Measurements from ENCODE around the gene STEAP1B. TPM values are rescaled to one million over a fixed set of nuclear protein-coding genes. Genes with fewer than 3 reads are reported as not detected.
"Not testable (repeated sequence)": the region's sequence is repeated elsewhere in the genome, so short reads cannot be mapped to it uniquely, and the experiment has no call there.

STEAP1B gene
- total RNA-seq, 5 donors from 2014 or later (not counting 1 experiment from before 2014, with no cell fraction given) = 0.28 to 0.44 (median 0.31) TPM; not detected in 1

- H3K27me3 Mint-ChIP-seq = peaks cover 3 to 4% of the 10 kb centered on the region in 2 donors
- no peak for DNase-seq
- no peak for ATAC-seq (replicated peaks in 1 of 4)
- ChIA-PET POLR2A (no interaction called here), CTCF (no interaction called here)
- peaks cover 0 to 6% of the 10 kb centered on the region in 2 experiments for H3K27me3 ChIP-seq (replicated peaks in 1 of 2; ENCODE audit: control insufficient read depth in 2 of 2, extremely low read depth in 1 of 2, insufficient read depth in 2 of 2, low read length in 1 of 2)
- H3K9me3 ChIP-seq = no peaks in the 10 kb centered on the region
- peaks cover 9 to 13% (median 11%) of the 10 kb centered on the region in 3 donors for H3K4me1 Mint-ChIP-seq
- H3K4me3 Mint-ChIP-seq = no peak overlapping the region
- WGBS (ENCODE audit: insufficient coverage) = 69% methylated on average over 6 of the region's 8 CpGs
- no peak overlapping the region for H3K27ac Mint-ChIP-seq
- no peak overlapping the region for H3K27ac ChIP-seq (ENCODE audit: low read length)
- H3K9me3 Mint-ChIP-seq = no peaks in the 10 kb centered on the region
- H3K4me1 ChIP-seq (ENCODE audit: control insufficient read depth in 1 of 2, extremely low read depth in 1 of 2, insufficient read depth in 2 of 2, low read length in 2 of 2) = peaks cover 2 to 5% of the 10 kb centered on the region in 2 experiments
- no peaks in the 10 kb centered on the region for H3K36me3 Mint-ChIP-seq
- H3K4me3 ChIP-seq (ENCODE audit: control insufficient read depth in 1 of 2, extremely low read depth in 1 of 2, low read length in 1 of 2) = no peak overlapping the region
- no peaks in the 10 kb centered on the region for H3K36me3 ChIP-seq (ENCODE audit: control insufficient read depth in 2 of 2, extremely low read depth in 1 of 2, insufficient read depth in 1 of 2, low read length in 1 of 2)
Measured at GRCh38 chr7:22442187-22442881, 57.7 kb downstream of the STEAP1B start.

DNA sequence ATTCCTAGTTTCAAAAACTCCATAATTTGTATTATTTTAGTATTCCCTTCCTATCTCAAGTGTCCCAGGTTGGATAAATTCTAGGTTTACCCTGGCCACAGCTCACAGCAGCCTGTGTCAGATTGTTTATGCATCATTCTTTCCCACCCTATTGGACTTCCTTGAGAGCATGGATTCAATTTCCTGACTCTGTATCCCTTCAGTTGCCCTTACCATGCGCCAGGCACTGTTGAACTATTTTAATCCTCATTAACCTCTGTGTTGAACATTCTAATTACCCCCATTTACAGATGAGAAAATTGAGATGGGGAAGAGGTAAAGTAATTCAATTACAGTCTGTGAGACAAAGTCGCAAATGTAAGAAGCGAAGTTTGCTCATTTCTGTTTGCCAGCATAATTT lies 58.8 kb downstream of the STEAP1B start:
- Mint-ChIP-seq H3K27ac (no peak overlapping the region), H3K4me1 (peaks cover 9 to 13% (median 11%) of the 10 kb centered on the region in 3 donors), H3K9me3 (no peaks in the 10 kb centered on the region), H3K36me3 (no peaks in the 10 kb centered on the region), H3K27me3 (peaks cover 4 to 5% of the 10 kb centered on the region in 2 donors), H3K4me3 (no peak overlapping the region)
- Histone ChIP-seq H3K36me3 (ENCODE audit: control insufficient read depth in 2 of 2, extremely low read depth in 1 of 2, insufficient read depth in 1 of 2, low read length in 1 of 2) (no peaks in the 10 kb centered on the region), H3K4me3 (ENCODE audit: control insufficient read depth in 1 of 2, extremely low read depth in 1 of 2, low read length in 1 of 2) (no peak overlapping the region), H3K27me3 (replicated peaks in 1 of 2; ENCODE audit: control insufficient read depth in 2 of 2, extremely low read depth in 1 of 2, insufficient read depth in 2 of 2, low read length in 1 of 2) (peaks cover 0 to 6% of the 10 kb centered on the region in 2 experiments), H3K4me1 (ENCODE audit: control insufficient read depth in 1 of 2, extremely low read depth in 1 of 2, insufficient read depth in 2 of 2, low read length in 2 of 2) (peaks cover 2 to 5% of the 10 kb centered on the region in 2 experiments), H3K27ac (ENCODE audit: low read length) (no peak overlapping the region), H3K9me3 (no peaks in the 10 kb centered on the region)
- DNase-seq (no peak), ATAC-seq (replicated peaks in 1 of 4) (no peak)
- 90% methylated on average over 2 of the region's 3 CpGs for WGBS (ENCODE audit: insufficient coverage)
- ChIA-PET POLR2A (no interaction called here), CTCF (no interaction called here)

GRCh38 chr7:22438994-22439393 lies 61.0 kb downstream of the STEAP1B start:
- no peak overlapping the region for H3K4me3 ChIP-seq (ENCODE audit: control insufficient read depth in 1 of 2, extremely low read depth in 1 of 2, low read length in 1 of 2)
- WGBS (ENCODE audit: insufficient coverage) = 53% methylated on average over 3 of the region's 3 CpGs
- H3K27ac ChIP-seq (ENCODE audit: low read length) = no peak overlapping the region
- H3K4me1 ChIP-seq (ENCODE audit: control insufficient read depth in 1 of 2, extremely low read depth in 1 of 2, insufficient read depth in 2 of 2, low read length in 2 of 2) = no peaks in the 10 kb centered on the region
- Mint-ChIP-seq H3K27me3 (peaks cover 4 to 5% of the 10 kb centered on the region in 2 donors), H3K9me3 (no peaks in the 10 kb centered on the region), H3K4me1 (peaks cover 0 to 3% (median 0%) of the 10 kb centered on the region in 3 donors), H3K36me3 (no peaks in the 10 kb centered on the region), H3K4me3 (no peak overlapping the region), H3K27ac (no peak overlapping the region)
- H3K27me3 ChIP-seq (replicated peaks in 1 of 2; ENCODE audit: control insufficient read depth in 2 of 2, extremely low read depth in 1 of 2, insufficient read depth in 2 of 2, low read length in 1 of 2) = peaks cover 0 to 6% of the 10 kb centered on the region in 2 experiments
- ATAC-seq (replicated peaks in 1 of 4) (no peak), DNase-seq (no peak)
- H3K36me3 ChIP-seq (ENCODE audit: control insufficient read depth in 2 of 2, extremely low read depth in 1 of 2, insufficient read depth in 1 of 2, low read length in 1 of 2) = no peaks in the 10 kb centered on the region
- ChIA-PET CTCF (no interaction called here), POLR2A (no interaction called here)
- H3K9me3 ChIP-seq = no peaks in the 10 kb centered on the region

DNA sequence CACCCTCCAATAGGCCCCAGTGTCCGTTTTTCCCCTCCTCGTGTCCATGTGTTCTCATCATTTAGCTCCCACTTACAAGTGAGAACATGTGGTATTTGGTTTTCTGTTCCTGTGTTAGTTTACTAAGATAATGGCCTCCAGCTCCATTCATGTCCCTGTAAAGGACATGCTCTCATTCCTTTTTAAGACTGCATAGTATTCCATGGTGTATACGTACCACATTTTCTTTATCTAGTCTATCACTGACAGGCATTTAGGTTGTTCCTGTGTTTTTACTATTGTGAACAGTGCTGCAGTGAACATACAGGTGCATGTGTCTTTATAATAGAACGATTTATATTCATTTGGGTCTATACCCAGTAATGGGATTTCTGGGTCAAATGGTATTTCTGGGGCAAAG lies 63.4 kb downstream of the STEAP1B start:
- H3K4me3 Mint-ChIP-seq; H3K4me1 Mint-ChIP-seq; H3K36me3 ChIP-seq (ENCODE audit: control insufficient read depth in 2 of 2, extremely low read depth in 1 of 2, insufficient read depth in 1 of 2, low read length in 1 of 2); H3K27me3 ChIP-seq (replicated peaks in 1 of 2; ENCODE audit: control insufficient read depth in 2 of 2, extremely low read depth in 1 of 2, insufficient read depth in 2 of 2, low read length in 1 of 2); POLR2A ChIA-PET; DNase-seq; H3K27me3 Mint-ChIP-seq; H3K9me3 ChIP-seq; H3K9me3 Mint-ChIP-seq; H3K4me3 ChIP-seq (ENCODE audit: control insufficient read depth in 1 of 2, extremely low read depth in 1 of 2, low read length in 1 of 2); ATAC-seq (replicated peaks in 1 of 4); CTCF ChIA-PET; H3K27ac ChIP-seq (ENCODE audit: low read length); H3K27ac Mint-ChIP-seq; H3K36me3 Mint-ChIP-seq; H3K4me1 ChIP-seq (ENCODE audit: control insufficient read depth in 1 of 2, extremely low read depth in 1 of 2, insufficient read depth in 2 of 2, low read length in 2 of 2): not testable (repeated sequence)
- 57% methylated on average over 1 of the region's 4 CpGs for WGBS (ENCODE audit: insufficient coverage)

DNA sequence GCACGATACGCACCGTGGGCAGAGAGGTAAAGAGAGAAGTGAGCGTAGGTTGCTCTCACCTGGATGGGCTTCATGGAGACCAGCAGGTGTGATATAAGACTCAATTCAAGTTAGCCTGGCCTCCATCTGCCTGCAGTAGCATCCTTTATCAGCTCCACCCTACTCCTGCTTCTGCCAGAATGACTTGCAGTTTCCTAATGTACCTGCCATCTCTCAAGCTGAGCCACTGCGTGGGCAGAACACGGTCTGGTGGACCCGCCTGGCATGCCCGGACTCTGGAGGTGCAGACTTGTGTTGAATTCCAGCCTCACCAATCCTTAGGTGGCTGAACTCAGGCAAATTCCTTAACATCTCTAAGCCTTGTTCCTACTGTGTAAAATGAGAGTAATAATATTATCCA lies 64.3 kb downstream of the STEAP1B start:
- Histone ChIP-seq H3K27ac (ENCODE audit: low read length) (no peak overlapping the region), H3K9me3 (no peaks in the 10 kb centered on the region), H3K4me1 (ENCODE audit: control insufficient read depth in 1 of 2, extremely low read depth in 1 of 2, insufficient read depth in 2 of 2, low read length in 2 of 2) (no peaks in the 10 kb centered on the region), H3K36me3 (ENCODE audit: control insufficient read depth in 2 of 2, extremely low read depth in 1 of 2, insufficient read depth in 1 of 2, low read length in 1 of 2) (no peaks in the 10 kb centered on the region), H3K4me3 (ENCODE audit: control insufficient read depth in 1 of 2, extremely low read depth in 1 of 2, low read length in 1 of 2) (no peak overlapping the region), H3K27me3 (replicated peaks in 1 of 2; ENCODE audit: control insufficient read depth in 2 of 2, extremely low read depth in 1 of 2, insufficient read depth in 2 of 2, low read length in 1 of 2) (no peaks in the 10 kb centered on the region)
- H3K36me3 Mint-ChIP-seq = no peaks in the 10 kb centered on the region
- H3K4me3 Mint-ChIP-seq = no peak overlapping the region
- no peak overlapping the region for H3K27ac Mint-ChIP-seq
- peaks cover 0 to 3% (median 0%) of the 10 kb centered on the region in 3 donors for H3K4me1 Mint-ChIP-seq
- WGBS (ENCODE audit: insufficient coverage) = no CpG with 5 or more reads among the region's 8 CpGs
- no peak for DNase-seq
- ChIA-PET POLR2A (no interaction called here), CTCF (no interaction called here)
- H3K27me3 Mint-ChIP-seq = peaks cover 0 to 5% of the 10 kb centered on the region in 2 donors
- no peaks in the 10 kb centered on the region for H3K9me3 Mint-ChIP-seq
- no peak for ATAC-seq (replicated peaks in 1 of 4)

- ATAC-seq (replicated peaks in 1 of 4) (no peak), DNase-seq (no peak)
- Histone ChIP-seq H3K4me1 (ENCODE audit: control insufficient read depth in 1 of 2, extremely low read depth in 1 of 2, insufficient read depth in 2 of 2, low read length in 2 of 2) (no peaks in the 10 kb centered on the region), H3K4me3 (ENCODE audit: control insufficient read depth in 1 of 2, extremely low read depth in 1 of 2, low read length in 1 of 2) (no peak overlapping the region), H3K9me3 (no peaks in the 10 kb centered on the region), H3K27me3 (replicated peaks in 1 of 2; ENCODE audit: control insufficient read depth in 2 of 2, extremely low read depth in 1 of 2, insufficient read depth in 2 of 2, low read length in 1 of 2) (no peaks in the 10 kb centered on the region), H3K27ac (ENCODE audit: low read length) (no peak overlapping the region), H3K36me3 (ENCODE audit: control insufficient read depth in 2 of 2, extremely low read depth in 1 of 2, insufficient read depth in 1 of 2, low read length in 1 of 2) (no peaks in the 10 kb centered on the region)
- H3K27ac Mint-ChIP-seq = no peak overlapping the region
- H3K4me1 Mint-ChIP-seq = peaks cover 0 to 3% (median 0%) of the 10 kb centered on the region in 3 donors
- WGBS (ENCODE audit: insufficient coverage) = 29% methylated on average over 3 of the region's 4 CpGs
- CTCF ChIA-PET = no interaction called here
- H3K36me3 Mint-ChIP-seq = no peaks in the 10 kb centered on the region
- POLR2A ChIA-PET = no interaction called here
- H3K4me3 Mint-ChIP-seq = no peak overlapping the region
- H3K27me3 Mint-ChIP-seq = peaks cover 0 to 5% of the 10 kb centered on the region in 2 donors
- no peaks in the 10 kb centered on the region for H3K9me3 Mint-ChIP-seq
Measured at GRCh38 chr7:22435105-22435504, 64.9 kb downstream of the STEAP1B start.
